K562 (cell line): ENCODE data around the gene GANAB. TPM values are rescaled to one million over a fixed set of nuclear protein-coding genes. Genes with fewer than 3 reads are reported as not detected.
A peak's percentile ranks its signal among the peaks of the same experiment; 100 is the strongest.

Experiments used
- ATAC-seq: fragments of 200-7000 bp; cut with Tn5 transposase; 3 replicates; pipeline ENCODE4 v1.9.1; 2020; ENCODE audit warnings: moderate library complexity
- BruUV-seq: library from RNA; stranded (reverse); fragments of 400-500 nt; replicated peaks from 2 replicates; lab custom pipeline; 2021; lab: Mats Ljungman, UMichigan
- CTCF ChIA-PET: fragments of 300-600 bp; formaldehyde crosslinking; extraction: SDS; loops from one replicate; lab custom pipeline; 2021; ENCODE audit warnings: low intra/inter-chr PET ratio; lab: Yijun Ruan, JAX
- POLR2A ChIA-PET: fragments of 300-600, 350-650 bp; sonication (Branson Sonifier 250); formaldehyde crosslinking; extraction: SDS; loops from one replicate; lab custom pipeline; 2021; ENCODE audit warnings: antibody characterized with exemption, inconsistent platforms; lab: Yijun Ruan, JAX
- DNase-seq, 4 experiments: peaks; one replicate each; pipeline versions ENCODE4 v3.0.0 to v3.0.0-alpha.2; 2011 to 2018; ENCODE audit warnings: low spot score in 3 of 4, mixed read lengths in 3 of 4; ENCODE audit errors: extremely low read depth in 1 of 4
- FAIRE-seq: peaks from 2 replicates; lab custom pipeline; 2011; peaks lifted over from hg19 to GRCh38; lab: Jason Lieb, UNC
- H2AFZ ChIP-seq: 2 replicates; pipeline ENCODE4 v1.6.0; 2011; ENCODE audit warnings: low read depth, low read length, control low read depth, inconsistent platforms
- H3K27ac ChIP-seq: fragments of 200-600 bp; 3 replicates; pipeline ENCODE4 v1.8.0; 2011; ENCODE audit warnings: low read depth, mild to moderate bottlenecking, control low read depth, inconsistent platforms, low read length, moderate library complexity, mixed read lengths; ENCODE audit errors: extremely low read depth
- H3K27me3 ChIP-seq, 2 experiments: fragments of 300-600 bp in 1 of 2; 2 replicates in 1 of 2; 3 replicates in 1 of 2; pipeline versions ENCODE4 v1.6.0 to v1.8.0; 2011; ENCODE audit warnings: inconsistent platforms in 2 of 2, low read length in 2 of 2, mild to moderate bottlenecking in 1 of 2, mixed read lengths in 1 of 2, moderate library complexity in 1 of 2; ENCODE audit not compliant: control insufficient read depth in 2 of 2, insufficient read depth in 2 of 2
- H3K36me3 ChIP-seq: fragments of 300-600 bp; 3 replicates; pipeline ENCODE4 v1.8.0; 2011; ENCODE audit warnings: mild to moderate bottlenecking, low read length, inconsistent platforms; ENCODE audit not compliant: control insufficient read depth, insufficient read depth
- H3K4me1 ChIP-seq, 2 experiments: fragments of 200-600 bp in 1 of 2; replicated peaks in 1 of 2; 2 replicates in 1 of 2; 3 replicates in 1 of 2; pipeline versions ENCODE4 v1.5.1 to v1.8.0; 2011; ENCODE audit warnings: inconsistent platforms in 2 of 2, low read length in 2 of 2, mild to moderate bottlenecking in 1 of 2, mixed read lengths in 1 of 2, moderate library complexity in 1 of 2; ENCODE audit not compliant: control insufficient read depth in 2 of 2, insufficient read depth in 2 of 2
- H3K4me2 ChIP-seq: 2 replicates; pipeline ENCODE4 v1.6.1; 2011; ENCODE audit warnings: low read length, control low read depth, inconsistent platforms, mixed read lengths; ENCODE audit not compliant: insufficient read depth
- H3K4me3 ChIP-seq: fragments of 200-600 bp; sonication (generic), shearing (Covaris generic); 2 replicates; pipeline ENCODE4 v1.5.1; 2016; ENCODE audit warnings: control low read depth, inconsistent platforms
- H3K79me2 ChIP-seq: fragments of 200-600 bp; 3 replicates; pipeline ENCODE4 v1.8.0; 2011; ENCODE audit warnings: low read length, inconsistent platforms; ENCODE audit not compliant: control insufficient read depth, insufficient read depth
- H3K9ac ChIP-seq, 2 experiments: 2 replicates each; pipeline versions ENCODE4 v1.6.0 to v1.6.1; 2011; ENCODE audit warnings: low read depth in 2 of 2, low read length in 2 of 2, control low read depth in 1 of 2, inconsistent platforms in 1 of 2, mild to moderate bottlenecking in 1 of 2, mixed read lengths in 1 of 2; ENCODE audit not compliant: insufficient read depth in 1 of 2
- H3K9me1 ChIP-seq: one replicate; pipeline ENCODE4 v1.6.0; 2011; ENCODE audit warnings: inconsistent platforms, mild to moderate bottlenecking, low read length, moderate library complexity; ENCODE audit not compliant: control insufficient read depth, insufficient read depth
- H3K9me3 ChIP-seq: replicated peaks from 2 replicates; pipeline ENCODE4 v1.5.1; 2011; ENCODE audit warnings: low read depth, low read length, inconsistent platforms; ENCODE audit not compliant: control insufficient read depth, insufficient read depth
- H4K20me1 ChIP-seq: replicated peaks from 2 replicates; pipeline ENCODE4 v1.6.1; 2011; ENCODE audit warnings: low read length, inconsistent platforms, mixed read lengths; ENCODE audit not compliant: control insufficient read depth, insufficient read depth
- BCOR ChIP-seq: fragments of 450-650 bp; IDR thresholded peaks from 2 replicates; pipeline ENCODE4 v1.6.1; 2016
- ZBTB33 ChIP-seq: sonication (generic); formaldehyde crosslinking; IDR thresholded peaks from 2 replicates; pipeline ENCODE4 v1.8.1; 2023; ENCODE audit warnings: mild to moderate bottlenecking, missing genetic modification reagents
- ZFX ChIP-seq: sonication (generic); formaldehyde crosslinking; IDR thresholded peaks from 2 replicates; pipeline ENCODE4 v1.8.0; 2022; ENCODE audit warnings: mild to moderate bottlenecking, missing genetic modification reagents, moderate library complexity
- WGBS: fragments of 100-300 bp; shearing (Covaris generic); methylation state at CpG from one replicate; pipeline ENCODE4 v1.1.6; 2016; ENCODE audit warnings: low coverage, mixed read lengths; ENCODE audit not compliant: insufficient coverage; ENCODE audit errors: missing lambda C conversion rate; 5-methylcytosine and 5-hydroxymethylcytosine counted together
- in situ Hi-C: fragments of 300-500 bp; cut with MboI; formaldehyde crosslinking; loops from 4 replicates; pipeline ENCODE4 v1.15.0; 2018; ENCODE audit warnings: inconsistent platforms, mixed read lengths
- intact Hi-C: fragments of 100-400 bp; cut with micrococcal nuclease; formaldehyde crosslinking; loops from 2 replicates; pipeline ENCODE4 v1.14.2; 2022
- polyA plus RNA-seq, 8 experiments: library from polyadenylated mRNA; depleted of rRNA in 4 of 8; stranded (reverse) in 5 of 8; unstranded in 3 of 8; fragments of >200 nt; fragmentation: Nextera tagmentation in 2 of 8; fragmentation: Illumina TruSeq in 1 of 8; extraction: Ambion mirVana in 2 of 8; extraction: Trizol in 1 of 8; gene quantifications; 2 replicates each; pipeline versions ENCODE4 v1.2.1 to v1.2.3, GENCODE V29; 2011 to 2014; ENCODE audit warnings: inconsistent platforms in 1 of 8, missing spikeins in 1 of 8
- total RNA-seq, 7 experiments: library from RNA; depleted of rRNA in 6 of 7; stranded (reverse); fragments of >200 nt in 6 of 7; fragmentation: Illumina TruSeq in 2 of 7; extraction: Trizol in 2 of 7; gene quantifications; 2 replicates each; pipeline versions ENCODE4 v1.2.1 to v1.2.3, GENCODE V29; 2011 to 2021; ENCODE audit warnings: low replicate concordance in 1 of 7
- TF ChIP-seq, protein P1 (sequence below): sonication (generic); formaldehyde crosslinking; IDR thresholded peaks from 2 replicates; pipeline ENCODE4 v1.8.0; 2023; ENCODE audit warnings: mild to moderate bottlenecking, missing genetic modification reagents
- TF ChIP-seq, protein P2 (sequence below), 2 experiments: fragments of 450-650 bp; IDR thresholded peaks; 2 replicates each; pipeline ENCODE4 v1.6.1; 2016; ENCODE audit warnings: mild to moderate bottlenecking in 2 of 2, borderline replicate concordance in 1 of 2, low read depth in 1 of 2, moderate library complexity in 1 of 2

The GANAB gene
- total and polyA plus RNA-seq, 9 of the 15 experiments (the other 6 are each of a cell fraction or from before 2014, with no cell fraction given), result 6.5 to 284 (median 161) TPM

GRCh38 chr11:62656796-62657429 lies 10.5 kb upstream of the GANAB start:
- ATAC-seq, result no peak
- POLR2A ChIA-PET, result interaction anchor here (0.6 to 5.3 kb wide), 11 partner anchors 9 to 260 kb away, joined by 3 to 161 read pairs (median 3); partner anchors contain the start of genes C11orf98, CSKMT and UQCC3
- Histone ChIP-seq H3K9me3 (no peaks in the 10 kb centered on the region), H3K9ac (no peak overlapping the region; a peak in 1 of 4 replicates), H3K4me2 (no peak overlapping the region), H3K4me1 (peaks cover 7 to 15% of the 10 kb centered on the region in 2 experiments; a peak in 4 of 5 replicates), H2AFZ (peak overlapping the region; percentile 69), H3K9me1 (no peaks in the 10 kb centered on the region), H3K79me2 (peaks cover 13% of the 10 kb centered on the region), H3K27ac (peak overlapping the region; percentile 20; the same call in 1 of the 3 replicates), H3K27me3 (no peaks in the 10 kb centered on the region), H3K36me3 (peaks cover 5% of the 10 kb centered on the region; the same call in 1 of the 3 replicates), H3K4me3 (no peak overlapping the region), H4K20me1 (no peaks in the 10 kb centered on the region)
- FAIRE-seq, result peak; percentile 23
- CTCF ChIA-PET, result no interaction called here
- in situ Hi-C loops (no loop called here), intact Hi-C loops (no loop called here)
- BruUV-seq, result no TSS peak
- 31% methylated on average over 5 of the region's 5 CpGs for WGBS
- no peak for DNase-seq
- TF ChIP-seq, protein P1, sequence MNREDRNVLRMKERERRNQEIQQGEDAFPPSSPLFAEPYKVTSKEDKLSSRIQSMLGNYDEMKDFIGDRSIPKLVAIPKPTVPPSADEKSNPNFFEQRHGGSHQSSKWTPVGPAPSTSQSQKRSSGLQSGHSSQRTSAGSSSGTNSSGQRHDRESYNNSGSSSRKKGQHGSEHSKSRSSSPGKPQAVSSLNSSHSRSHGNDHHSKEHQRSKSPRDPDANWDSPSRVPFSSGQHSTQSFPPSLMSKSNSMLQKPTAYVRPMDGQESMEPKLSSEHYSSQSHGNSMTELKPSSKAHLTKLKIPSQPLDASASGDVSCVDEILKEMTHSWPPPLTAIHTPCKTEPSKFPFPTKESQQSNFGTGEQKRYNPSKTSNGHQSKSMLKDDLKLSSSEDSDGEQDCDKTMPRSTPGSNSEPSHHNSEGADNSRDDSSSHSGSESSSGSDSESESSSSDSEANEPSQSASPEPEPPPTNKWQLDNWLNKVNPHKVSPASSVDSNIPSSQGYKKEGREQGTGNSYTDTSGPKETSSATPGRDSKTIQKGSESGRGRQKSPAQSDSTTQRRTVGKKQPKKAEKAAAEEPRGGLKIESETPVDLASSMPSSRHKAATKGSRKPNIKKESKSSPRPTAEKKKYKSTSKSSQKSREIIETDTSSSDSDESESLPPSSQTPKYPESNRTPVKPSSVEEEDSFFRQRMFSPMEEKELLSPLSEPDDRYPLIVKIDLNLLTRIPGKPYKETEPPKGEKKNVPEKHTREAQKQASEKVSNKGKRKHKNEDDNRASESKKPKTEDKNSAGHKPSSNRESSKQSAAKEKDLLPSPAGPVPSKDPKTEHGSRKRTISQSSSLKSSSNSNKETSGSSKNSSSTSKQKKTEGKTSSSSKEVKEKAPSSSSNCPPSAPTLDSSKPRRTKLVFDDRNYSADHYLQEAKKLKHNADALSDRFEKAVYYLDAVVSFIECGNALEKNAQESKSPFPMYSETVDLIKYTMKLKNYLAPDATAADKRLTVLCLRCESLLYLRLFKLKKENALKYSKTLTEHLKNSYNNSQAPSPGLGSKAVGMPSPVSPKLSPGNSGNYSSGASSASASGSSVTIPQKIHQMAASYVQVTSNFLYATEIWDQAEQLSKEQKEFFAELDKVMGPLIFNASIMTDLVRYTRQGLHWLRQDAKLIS (CRISPR knock-in tag), result no peak
- TF ChIP-seq, protein P2, sequence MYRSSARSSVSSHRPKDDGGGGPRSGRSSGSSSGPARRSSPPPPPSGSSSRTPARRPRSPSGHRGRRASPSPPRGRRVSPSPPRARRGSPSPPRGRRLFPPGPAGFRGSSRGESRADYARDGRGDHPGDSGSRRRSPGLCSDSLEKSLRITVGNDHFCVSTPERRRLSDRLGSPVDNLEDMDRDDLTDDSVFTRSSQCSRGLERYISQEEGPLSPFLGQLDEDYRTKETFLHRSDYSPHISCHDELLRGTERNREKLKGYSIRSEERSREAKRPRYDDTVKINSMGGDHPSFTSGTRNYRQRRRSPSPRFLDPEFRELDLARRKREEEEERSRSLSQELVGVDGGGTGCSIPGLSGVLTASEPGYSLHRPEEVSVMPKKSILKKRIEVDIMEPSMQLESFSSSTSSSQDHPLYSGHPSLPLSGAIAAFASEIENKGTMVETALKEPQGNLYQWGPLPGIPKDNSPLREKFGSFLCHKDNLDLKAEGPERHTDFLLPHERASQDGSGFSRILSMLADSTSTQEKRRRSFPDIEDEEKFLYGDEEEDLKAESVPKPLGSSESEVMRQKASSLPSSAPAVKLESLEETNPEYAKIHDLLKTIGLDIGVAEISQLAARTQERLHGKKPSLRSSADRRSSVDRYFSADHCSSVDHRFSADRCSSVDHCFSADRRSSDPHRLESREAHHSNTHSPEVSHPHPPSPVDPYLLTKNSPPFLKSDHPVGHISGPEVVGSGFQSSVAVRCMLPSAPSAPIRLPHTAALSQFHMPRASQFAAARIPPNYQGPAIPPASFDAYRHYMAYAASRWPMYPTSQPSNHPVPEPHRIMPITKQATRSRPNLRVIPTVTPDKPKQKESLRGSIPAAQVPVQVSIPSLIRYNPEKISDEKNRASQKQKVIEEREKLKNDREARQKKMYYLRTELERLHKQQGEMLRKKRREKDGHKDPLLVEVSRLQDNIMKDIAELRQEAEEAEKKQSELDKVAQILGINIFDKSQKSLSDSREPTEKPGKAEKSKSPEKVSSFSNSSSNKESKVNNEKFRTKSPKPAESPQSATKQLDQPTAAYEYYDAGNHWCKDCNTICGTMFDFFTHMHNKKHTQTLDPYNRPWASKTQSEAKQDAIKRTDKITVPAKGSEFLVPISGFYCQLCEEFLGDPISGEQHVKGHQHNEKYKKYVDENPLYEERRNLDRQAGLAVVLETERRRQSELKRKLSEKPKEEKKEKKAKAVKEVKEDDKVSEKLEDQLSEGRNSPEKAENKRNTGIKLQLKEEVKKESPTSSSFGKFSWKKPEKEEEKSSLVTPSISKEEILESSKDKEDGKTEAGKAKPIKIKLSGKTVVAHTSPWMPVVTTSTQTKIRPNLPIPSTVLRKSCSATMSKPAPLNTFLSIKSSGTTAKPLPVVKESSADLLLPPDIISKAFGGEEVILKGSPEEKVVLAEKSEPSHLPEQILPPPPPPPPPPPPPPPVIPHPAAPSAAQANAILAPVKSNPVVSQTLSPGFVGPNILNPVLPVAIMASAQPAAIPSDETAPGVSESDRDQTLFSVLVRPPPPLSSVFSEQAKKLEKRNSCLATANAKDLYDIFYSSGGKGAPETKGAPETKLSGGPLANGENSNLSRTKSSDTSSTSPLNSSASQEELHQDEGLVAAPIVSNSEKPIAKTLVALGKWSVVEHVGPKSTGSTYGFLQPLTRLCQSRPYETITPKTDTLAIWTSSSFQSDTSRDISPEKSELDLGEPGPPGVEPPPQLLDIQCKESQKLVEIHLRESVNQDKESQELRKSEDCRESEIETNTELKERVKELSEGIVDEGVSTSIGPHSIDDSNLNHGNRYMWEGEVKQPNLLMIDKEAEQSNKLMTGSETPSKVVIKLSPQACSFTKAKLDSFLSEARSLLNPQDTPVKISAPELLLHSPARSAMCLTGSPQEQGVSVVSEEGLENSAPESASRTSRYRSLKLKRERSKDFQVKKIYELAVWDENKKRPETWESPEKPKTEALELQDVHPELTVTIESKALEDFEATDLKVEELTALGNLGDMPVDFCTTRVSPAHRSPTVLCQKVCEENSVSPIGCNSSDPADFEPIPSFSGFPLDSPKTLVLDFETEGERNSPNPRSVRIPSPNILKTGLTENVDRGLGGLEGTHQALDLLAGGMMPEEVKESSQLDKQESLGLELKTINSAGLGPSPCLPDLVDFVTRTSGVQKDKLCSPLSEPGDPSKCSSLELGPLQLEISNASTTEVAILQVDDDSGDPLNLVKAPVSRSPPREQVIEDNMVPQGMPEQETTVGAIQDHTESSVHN (IDR thresholded peaks at IDR 0.05; ENCODE audit: borderline replicate concordance in 1 of 2, low read depth in 1 of 2), result no peak
- TF ChIP-seq ZFX (CRISPR knock-in tag) (peak; percentile 23; the same call in 1 of the 2 replicates), ZBTB33 (CRISPR knock-in tag) (peak; percentile 31; the same call in 1 of the 2 replicates), BCOR (peak; percentile 31; the same call in 1 of the 2 replicates)
